H9 (cell line): ENCODE measurements around the gene CCDC126. TPM values are rescaled to one million over a fixed set of nuclear protein-coding genes. Genes with fewer than 3 reads are reported as not detected.

Experiments
- DNase-seq: peaks from one replicate; pipeline ENCODE4 v3.0.0-alpha.2; 2017
- H2AFZ ChIP-seq: one replicate; pipeline ENCODE4 v1.6.1; 2013; ENCODE audit warnings: mild to moderate bottlenecking, low read length, control low read depth, moderate library complexity
- H2AK5ac ChIP-seq: 2 replicates; pipeline ENCODE4 v1.6.1; 2013; ENCODE audit warnings: low read length, control low read depth, mixed read lengths; ENCODE audit not compliant: insufficient read length
- H2BK120ac ChIP-seq: one replicate; pipeline ENCODE4 v1.6.1; 2013; ENCODE audit warnings: low read depth, mild to moderate bottlenecking, low read length, control low read depth, inconsistent platforms; ENCODE audit not compliant: poor library complexity, severe bottlenecking
- H2BK12ac ChIP-seq: 2 replicates; pipeline ENCODE4 v1.6.1; 2013; ENCODE audit warnings: low read length, control low read depth, mixed read lengths, low read depth; ENCODE audit not compliant: insufficient read length
- H2BK15ac ChIP-seq: 2 replicates; pipeline ENCODE4 v1.6.1; 2013; ENCODE audit warnings: low read depth, low read length, control low read depth
- H2BK20ac ChIP-seq: one replicate; pipeline ENCODE4 v1.6.1; 2013; ENCODE audit warnings: low read depth, mild to moderate bottlenecking, low read length, control low read depth, inconsistent platforms; ENCODE audit not compliant: poor library complexity, severe bottlenecking
- H2BK5ac ChIP-seq: 2 replicates; pipeline ENCODE4 v1.6.1; 2013; ENCODE audit warnings: low read length, control low read depth, mixed read lengths; ENCODE audit not compliant: insufficient read length
- H3K14ac ChIP-seq: 2 replicates; pipeline ENCODE4 v1.6.1; 2013; ENCODE audit warnings: low read length, control low read depth; ENCODE audit not compliant: insufficient read depth
- H3K18ac ChIP-seq: 2 replicates; pipeline ENCODE4 v1.6.1; 2013; ENCODE audit warnings: low read depth, mild to moderate bottlenecking, mixed read lengths, low read length, control low read depth; ENCODE audit not compliant: insufficient read length
- H3K23ac ChIP-seq: 2 replicates; pipeline ENCODE4 v1.6.1; 2013; ENCODE audit warnings: low read length, control low read depth, mixed read lengths, low read depth; ENCODE audit not compliant: insufficient read length
- H3K23me2 ChIP-seq: 2 replicates; pipeline ENCODE4 v1.6.1; 2013; ENCODE audit warnings: low read depth, mild to moderate bottlenecking, mixed read lengths, low read length, control low read depth; ENCODE audit not compliant: insufficient read length, poor library complexity, severe bottlenecking
- H3K27ac ChIP-seq: 2 replicates; pipeline ENCODE4 v1.5.1; 2013; ENCODE audit warnings: low read length, control low read depth, mixed read lengths, low read depth; ENCODE audit not compliant: insufficient read length
- H3K27me3 ChIP-seq: 2 replicates; pipeline ENCODE4 v1.6.1; 2013; ENCODE audit warnings: low read length, control low read depth, inconsistent platforms; ENCODE audit not compliant: insufficient read depth
- H3K4ac ChIP-seq: 2 replicates; pipeline ENCODE4 v1.6.1; 2013; ENCODE audit warnings: low read depth, mild to moderate bottlenecking, control low read depth, inconsistent platforms, low read length, moderate library complexity
- H3K4me1 ChIP-seq: 2 replicates; pipeline ENCODE4 v1.6.1; 2013; ENCODE audit warnings: low read length, control low read depth, inconsistent platforms; ENCODE audit not compliant: insufficient read depth
- H3K4me2 ChIP-seq: 2 replicates; pipeline ENCODE4 v1.6.1; 2013; ENCODE audit warnings: low read length, control low read depth, mixed read lengths; ENCODE audit not compliant: insufficient read length, insufficient read depth
- H3K56ac ChIP-seq: 2 replicates; pipeline ENCODE4 v1.6.1; 2013; ENCODE audit warnings: low read depth, mild to moderate bottlenecking, mixed read lengths, low read length, control low read depth; ENCODE audit not compliant: insufficient read length
- H3K79me1 ChIP-seq: 2 replicates; pipeline ENCODE4 v1.6.1; 2013; ENCODE audit warnings: low read depth, mild to moderate bottlenecking, moderate library complexity, low read length, control low read depth, inconsistent platforms; ENCODE audit not compliant: insufficient read depth, poor library complexity, severe bottlenecking
- H3K79me2 ChIP-seq: 2 replicates; pipeline ENCODE4 v1.6.1; 2013; ENCODE audit warnings: low read length, control low read depth, inconsistent platforms; ENCODE audit not compliant: insufficient read depth
- H3K9ac ChIP-seq: 2 replicates; pipeline ENCODE4 v1.6.1; 2013; ENCODE audit warnings: low read length, control low read depth, mixed read lengths; ENCODE audit not compliant: insufficient read length; ENCODE audit errors: extremely low read depth
- H3K9me3 ChIP-seq: one replicate; pipeline ENCODE4 v1.6.1; 2013; ENCODE audit warnings: low read depth, low read length, inconsistent platforms; ENCODE audit not compliant: control insufficient read depth
- H3T11ph ChIP-seq: one replicate; pipeline ENCODE4 v1.6.1; 2013; ENCODE audit warnings: mild to moderate bottlenecking, low read length, control low read depth, inconsistent platforms
- H4K20me1 ChIP-seq: one replicate; pipeline ENCODE4 v1.6.1; 2013; ENCODE audit not compliant: control insufficient read depth, insufficient read length, insufficient read depth
- H4K5ac ChIP-seq: 2 replicates; pipeline ENCODE4 v1.6.1; 2013; ENCODE audit warnings: low read depth, mild to moderate bottlenecking, mixed read lengths, low read length, control low read depth; ENCODE audit not compliant: insufficient read length
- H4K8ac ChIP-seq: replicated peaks from 2 replicates; pipeline ENCODE4 v1.6.1; 2013; ENCODE audit warnings: low read length, control low read depth, mixed read lengths, low read depth; ENCODE audit not compliant: insufficient read length
- H4K91ac ChIP-seq: 2 replicates; pipeline ENCODE4 v1.6.1; 2013; ENCODE audit warnings: low read depth, mild to moderate bottlenecking, moderate library complexity, mixed read lengths, low read length, control low read depth; ENCODE audit not compliant: insufficient read length
- H3K27ac Mint-ChIP-seq, 3 experiments: 2 replicates in 2 of 3; 3 replicates in 1 of 3; pipeline ENCODE4 v1.8.0; 2020 to 2021; ENCODE audit warnings: mixed read lengths in 3 of 3, mild to moderate bottlenecking in 1 of 3, moderate library complexity in 1 of 3
- H3K27me3 Mint-ChIP-seq: 2 replicates; pipeline ENCODE4 v1.8.0; 2021; ENCODE audit warnings: low read depth, mild to moderate bottlenecking, moderate library complexity, mixed read lengths
- H3K36me3 Mint-ChIP-seq, 3 experiments: 2 replicates in 2 of 3; 3 replicates in 1 of 3; pipeline ENCODE4 v1.8.0; 2020 to 2021; ENCODE audit warnings: low read depth in 3 of 3, mixed read lengths in 3 of 3; ENCODE audit not compliant: insufficient read depth in 1 of 3
- H3K4me1 Mint-ChIP-seq, 2 experiments: 2 replicates each; pipeline ENCODE4 v1.8.0; 2020; ENCODE audit warnings: mixed read lengths in 2 of 2
- H3K4me3 Mint-ChIP-seq, 2 experiments: 2 replicates in 1 of 2; 3 replicates in 1 of 2; pipeline ENCODE4 v1.8.0; 2020 to 2021; ENCODE audit warnings: mild to moderate bottlenecking in 2 of 2, mixed read lengths in 2 of 2, moderate library complexity in 1 of 2
- H3K9me3 Mint-ChIP-seq, 2 experiments: 2 replicates in 1 of 2; 3 replicates in 1 of 2; pipeline ENCODE4 v1.8.0; 2020; ENCODE audit warnings: mild to moderate bottlenecking in 2 of 2, mixed read lengths in 2 of 2, moderate library complexity in 1 of 2
- WGBS: extraction: QIAGEN DNeasy Blood & Tissue Kit; methylation state at CpG from one replicate; pipeline ENCODE4 v1.1.7; 2013; ENCODE audit warnings: missing lambda C conversion rate, low lambda C conversion rate, mixed read lengths; ENCODE audit not compliant: insufficient read length; ENCODE audit errors: extremely low coverage; 5-methylcytosine and 5-hydroxymethylcytosine counted together
- total RNA-seq: library from RNA; stranded (reverse); gene quantifications from 2 replicates; pipeline ENCODE4 v1.2.1, GENCODE V29; 2021
- TF ChIP-seq, protein P1 (sequence below): fragments of 200-600 bp; sonication (generic); conservative IDR thresholded peaks from 3 replicates; pipeline ENCODE4 v1.8.0; 2021; ENCODE audit warnings: antibody characterized with exemption, mild to moderate bottlenecking

Gene CCDC126
- total RNA-seq, 1 experiment from 2014 or later, result 4.0 TPM

DNA sequence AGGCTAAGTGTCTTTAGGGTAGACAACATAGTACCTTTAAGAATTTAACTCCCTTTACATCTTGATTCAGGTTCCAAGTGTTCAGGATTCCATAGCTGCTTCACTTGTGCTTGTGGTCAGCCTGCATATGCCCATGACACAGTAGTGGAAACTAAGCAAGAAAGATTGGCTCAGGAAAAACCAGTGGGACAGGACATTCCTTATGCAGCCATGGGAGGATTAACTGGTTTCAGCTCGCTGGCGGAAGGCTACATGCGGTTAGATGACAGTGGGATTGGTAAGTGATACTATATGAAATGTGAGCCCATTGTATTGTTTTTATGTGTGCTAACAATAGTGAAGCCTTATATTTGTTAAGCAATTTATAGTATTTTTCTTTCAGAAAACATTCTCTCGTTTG, 94.1 kb downstream of the CCDC126 start:
- Histone ChIP-seq H2AFZ (no peak overlapping the region), H2BK120ac (no peak overlapping the region), H4K91ac (no peak overlapping the region), H3K27me3 (no peaks in the 10 kb centered on the region), H2BK12ac (no peak overlapping the region), H3K23me2 (no peaks in the 10 kb centered on the region), H3K14ac (no peak overlapping the region), H3K9ac (no peak overlapping the region), H3K27ac (no peak overlapping the region), H2AK5ac (no peak overlapping the region), H4K5ac (no peak overlapping the region), H3K79me1 (peaks cover 2% of the 10 kb centered on the region), H3K56ac (no peak overlapping the region), H4K20me1 (no peaks in the 10 kb centered on the region), H4K8ac (no peak overlapping the region), H2BK15ac (no peak overlapping the region), H3K23ac (no peak overlapping the region), H3K9me3 (no peaks in the 10 kb centered on the region), H3K4ac (no peak overlapping the region), H3K4me2 (no peak overlapping the region), H3T11ph (no peak overlapping the region), H2BK20ac (no peak overlapping the region), H3K79me2 (no peaks in the 10 kb centered on the region; the same call in 1 of the 2 replicates), H3K18ac (no peak overlapping the region), H3K4me1 (no peaks in the 10 kb centered on the region), H2BK5ac (no peak overlapping the region)
- Mint-ChIP-seq H3K36me3 (peaks cover 46 to 64% (median 47%) of the 10 kb centered on the region in 3 experiments), H3K9me3 (peaks cover 2 to 4% of the 10 kb centered on the region in 2 experiments; a peak in 3 of 5 replicates), H3K4me1 (no peaks in the 10 kb centered on the region), H3K27me3 (no peaks in the 10 kb centered on the region), H3K4me3 (no peak overlapping the region), H3K27ac (peak overlapping the region in 1 of 3 experiments; percentile 61; a peak in 1 of 7 replicates)
- WGBS, result no CpG with 5 or more reads among the region's 4 CpGs
- TF ChIP-seq, protein P1, sequence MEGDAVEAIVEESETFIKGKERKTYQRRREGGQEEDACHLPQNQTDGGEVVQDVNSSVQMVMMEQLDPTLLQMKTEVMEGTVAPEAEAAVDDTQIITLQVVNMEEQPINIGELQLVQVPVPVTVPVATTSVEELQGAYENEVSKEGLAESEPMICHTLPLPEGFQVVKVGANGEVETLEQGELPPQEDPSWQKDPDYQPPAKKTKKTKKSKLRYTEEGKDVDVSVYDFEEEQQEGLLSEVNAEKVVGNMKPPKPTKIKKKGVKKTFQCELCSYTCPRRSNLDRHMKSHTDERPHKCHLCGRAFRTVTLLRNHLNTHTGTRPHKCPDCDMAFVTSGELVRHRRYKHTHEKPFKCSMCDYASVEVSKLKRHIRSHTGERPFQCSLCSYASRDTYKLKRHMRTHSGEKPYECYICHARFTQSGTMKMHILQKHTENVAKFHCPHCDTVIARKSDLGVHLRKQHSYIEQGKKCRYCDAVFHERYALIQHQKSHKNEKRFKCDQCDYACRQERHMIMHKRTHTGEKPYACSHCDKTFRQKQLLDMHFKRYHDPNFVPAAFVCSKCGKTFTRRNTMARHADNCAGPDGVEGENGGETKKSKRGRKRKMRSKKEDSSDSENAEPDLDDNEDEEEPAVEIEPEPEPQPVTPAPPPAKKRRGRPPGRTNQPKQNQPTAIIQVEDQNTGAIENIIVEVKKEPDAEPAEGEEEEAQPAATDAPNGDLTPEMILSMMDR, result no peak
- DNase-seq, result no peak
